Lung (tissue), 12 donors: Measurements from ENCODE around the gene PRORP. TPM values are rescaled to one million over a fixed set of nuclear protein-coding genes. Genes with fewer than 3 reads are reported as not detected.

Source experiments
- ATAC-seq: fragments of 200-7000 bp; cut with Tn5 transposase; one replicate; pipeline ENCODE4 v1.9.1; 2020; ENCODE audit warnings: moderate number of reproducible peaks; ENCODE audit not compliant: insufficient read depth, low FRiP score
- DNase-seq, 3 donors: peaks; one replicate each; pipeline ENCODE4 v3.0.0-alpha.2; 2013 to 2017
- H3K27ac ChIP-seq, 2 donors: one replicate each; pipeline ENCODE4 v1.5.1; 2013; ENCODE audit warnings: mild to moderate bottlenecking in 2 of 2, moderate library complexity in 2 of 2, control low read depth in 1 of 2, inconsistent platforms in 1 of 2, low read depth in 1 of 2, low read length in 1 of 2
- H3K27me3 ChIP-seq, 3 donors: one replicate each; pipeline ENCODE4 v1.5.1; 2013; ENCODE audit warnings: low read length in 2 of 3; ENCODE audit not compliant: control insufficient read depth in 3 of 3, insufficient read depth in 3 of 3
- H3K36me3 ChIP-seq, 4 donors: one replicate each; pipeline ENCODE4 v1.5.1; 2013; ENCODE audit warnings: low read length in 4 of 4, mild to moderate bottlenecking in 1 of 4, moderate library complexity in 1 of 4; ENCODE audit not compliant: control insufficient read depth in 4 of 4, insufficient read depth in 4 of 4
- H3K4me1 ChIP-seq, 5 donors: one replicate each; pipeline ENCODE4 v1.5.1; 2013; ENCODE audit warnings: low read length in 5 of 5, mild to moderate bottlenecking in 2 of 5, moderate library complexity in 1 of 5; ENCODE audit not compliant: control insufficient read depth in 5 of 5, insufficient read depth in 5 of 5
- H3K4me3 ChIP-seq: one replicate; pipeline ENCODE4 v1.5.1; 2013; ENCODE audit warnings: mild to moderate bottlenecking, control low read depth, moderate library complexity
- H3K9ac ChIP-seq, 2 donors: one replicate each; pipeline ENCODE4 v1.5.1; 2013; ENCODE audit warnings: low read length in 2 of 2, control low read depth in 1 of 2; ENCODE audit not compliant: insufficient read depth in 1 of 2
- H3K9me3 ChIP-seq, 4 donors: one replicate each; pipeline ENCODE4 v1.5.1; 2013; ENCODE audit warnings: low read length in 3 of 4, mild to moderate bottlenecking in 1 of 4, moderate library complexity in 1 of 4; ENCODE audit not compliant: control insufficient read depth in 4 of 4, insufficient read depth in 3 of 4
- WGBS, 2 donors: extraction: QIAGEN DNeasy Blood & Tissue Kit; methylation state at CpG; one replicate each; pipeline ENCODE4 v1.1.7; 2013; 5-methylcytosine and 5-hydroxymethylcytosine counted together
- polyA plus RNA-seq, 2 donors: library from polyadenylated mRNA; stranded (reverse); fragments of 200-250 nt; gene quantifications; one replicate each; pipeline ENCODE4 v1.2.1, GENCODE V29; 2013
- total RNA-seq, 2 donors: library from RNA; depleted of rRNA in 1 of 2; stranded (reverse); fragments of >200 nt in 1 of 2; gene quantifications; one replicate each; pipeline ENCODE4 v1.2.1, GENCODE V29; 2014 to 2021
- TF ChIP-seq, protein P1 (sequence below): IDR thresholded peaks from 2 replicates; pipeline ENCODE4 v1.5.1; 2012; ENCODE audit warnings: mild to moderate bottlenecking; ENCODE audit errors: control extremely low read depth, extremely low read depth
- donor health status: control.
- donor health status: control.
- donor health status: Bipolar disorder and iron deficiency.
- donor health status: healthy.
- donor health status: DM: yes; HTN: yes; CAD: no.

PRORP gene
- total and polyA plus RNA-seq, 4 donors = 22.6 to 29.5 (median 25.9) TPM

GRCh38 chr14:35122696-35123387, 490 bp downstream of the PRORP start:
- 2 to 5% methylated on average over 23 of the region's 23 CpGs for WGBS, 2 donors
- ATAC-seq (peak; percentile 5), DNase-seq (peak in 1 of 3 donors; percentile 18)
- peaks cover 0 to 3% (median under 1%) of the 10 kb centered on the region in 4 donors for H3K36me3 ChIP-seq
- H3K9ac ChIP-seq = peak overlapping the region; percentile 35 to 98
- peak overlapping the region; percentile 95 to 97 for H3K27ac ChIP-seq
- TF ChIP-seq, protein P1, sequence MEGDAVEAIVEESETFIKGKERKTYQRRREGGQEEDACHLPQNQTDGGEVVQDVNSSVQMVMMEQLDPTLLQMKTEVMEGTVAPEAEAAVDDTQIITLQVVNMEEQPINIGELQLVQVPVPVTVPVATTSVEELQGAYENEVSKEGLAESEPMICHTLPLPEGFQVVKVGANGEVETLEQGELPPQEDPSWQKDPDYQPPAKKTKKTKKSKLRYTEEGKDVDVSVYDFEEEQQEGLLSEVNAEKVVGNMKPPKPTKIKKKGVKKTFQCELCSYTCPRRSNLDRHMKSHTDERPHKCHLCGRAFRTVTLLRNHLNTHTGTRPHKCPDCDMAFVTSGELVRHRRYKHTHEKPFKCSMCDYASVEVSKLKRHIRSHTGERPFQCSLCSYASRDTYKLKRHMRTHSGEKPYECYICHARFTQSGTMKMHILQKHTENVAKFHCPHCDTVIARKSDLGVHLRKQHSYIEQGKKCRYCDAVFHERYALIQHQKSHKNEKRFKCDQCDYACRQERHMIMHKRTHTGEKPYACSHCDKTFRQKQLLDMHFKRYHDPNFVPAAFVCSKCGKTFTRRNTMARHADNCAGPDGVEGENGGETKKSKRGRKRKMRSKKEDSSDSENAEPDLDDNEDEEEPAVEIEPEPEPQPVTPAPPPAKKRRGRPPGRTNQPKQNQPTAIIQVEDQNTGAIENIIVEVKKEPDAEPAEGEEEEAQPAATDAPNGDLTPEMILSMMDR = no peak
- no peaks in the 10 kb centered on the region for H3K9me3 ChIP-seq
- peak overlapping the region; percentile 79 for H3K4me3 ChIP-seq
- peaks cover 0 to 17% (median 6%) of the 10 kb centered on the region in 5 donors for H3K4me1 ChIP-seq
- H3K27me3 ChIP-seq = no peaks in the 10 kb centered on the region

- no peak for DNase-seq
- no peaks in the 10 kb centered on the region for H3K27me3 ChIP-seq
- WGBS, 2 donors = 22 to 37% methylated on average over 3 of the region's 3 CpGs
- peaks cover 0 to 3% (median under 1%) of the 10 kb centered on the region in 4 donors for H3K36me3 ChIP-seq
- peak overlapping the region; percentile 10 for H3K4me3 ChIP-seq
- H3K9me3 ChIP-seq = no peaks in the 10 kb centered on the region
- peak overlapping the region; percentile 95 to 97 for H3K27ac ChIP-seq
- no peak for ATAC-seq
- H3K4me1 ChIP-seq = peaks cover 0 to 17% (median 6%) of the 10 kb centered on the region in 5 donors
- peak overlapping the region; percentile 35 to 98 for H3K9ac ChIP-seq
- TF ChIP-seq, protein P1 = no peak
These were observed 994 bp downstream of the PRORP start for GRCh38 chr14:35123388-35123703.

- H3K4me1 ChIP-seq = peaks cover 0 to 17% (median 6%) of the 10 kb centered on the region in 5 donors
- no peak for DNase-seq
- no peak overlapping the region for H3K4me3 ChIP-seq
- ATAC-seq = no peak
- no peak overlapping the region for H3K9ac ChIP-seq
- H3K36me3 ChIP-seq = peaks cover 0 to 3% (median under 1%) of the 10 kb centered on the region in 4 donors
- H3K27ac ChIP-seq = no peak overlapping the region
- WGBS, 2 donors = 69 to 93% methylated on average over 1 of the region's 1 CpG
- no peaks in the 10 kb centered on the region for H3K9me3 ChIP-seq
- no peaks in the 10 kb centered on the region for H3K27me3 ChIP-seq
- TF ChIP-seq, protein P1 = no peak
These were observed 1.8 kb downstream of the PRORP start for GRCh38 chr14:35124127-35124526.
